ENCODE measurements around the gene FNDC3B. TPM values are rescaled to one million over a fixed set of nuclear protein-coding genes. Genes with fewer than 3 reads are reported as not detected.

The FNDC3B gene
- polyA plus RNA-seq, 2 of the 4 experiments (the other 2 are of a cell fraction), result 29.5 to 33.6 TPM

DNA sequence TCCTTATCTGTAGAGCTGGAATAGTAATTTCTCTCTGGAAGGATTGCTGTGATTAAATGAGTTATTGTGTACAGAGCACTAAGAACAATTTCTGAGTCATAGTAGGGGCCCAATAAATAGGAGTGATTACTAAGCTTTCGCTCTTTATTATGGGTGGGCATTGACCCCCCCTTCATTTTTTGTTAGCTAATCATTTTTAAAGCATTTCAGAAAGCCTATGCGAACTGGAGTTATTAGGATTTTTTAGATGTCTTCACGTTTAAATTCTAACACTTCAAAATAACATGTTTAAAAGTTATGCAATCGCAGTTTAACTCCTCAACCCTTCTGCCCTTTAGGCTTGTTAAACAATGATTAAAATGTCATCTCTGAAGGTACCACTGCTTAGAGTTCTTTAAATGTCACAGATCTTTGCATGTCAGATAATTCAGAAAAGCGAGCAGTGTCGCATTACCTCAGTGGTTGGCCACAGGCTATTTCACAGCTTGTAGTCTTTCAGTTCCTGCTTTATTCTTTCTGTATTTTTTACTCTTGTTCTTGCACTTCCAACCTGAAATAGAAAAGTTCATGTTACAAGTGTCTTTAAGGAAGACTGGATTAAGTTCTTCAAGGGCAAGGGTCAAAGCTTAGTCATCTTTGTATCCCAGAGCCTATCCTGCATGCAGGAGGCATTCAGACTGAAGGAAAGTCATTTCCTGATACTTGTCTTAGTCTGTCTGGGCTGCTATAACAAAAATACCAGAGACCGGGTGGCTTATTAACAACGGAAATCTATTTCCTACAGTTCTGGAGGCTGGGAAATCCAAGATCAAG, 102.9 kb downstream of the FNDC3B start (continued):
- TF ChIP-seq ZSCAN20 (CRISPR knock-in tag; IDR thresholded peaks at IDR 0.05) (no peak), NR3C1 (IDR thresholded peaks at IDR 0.05) (no peak), JUN (IDR thresholded peaks at IDR 0.05) (peak in 1 of 2 experiments; percentile 63; a peak in 2 of 5 replicates)

- peak overlapping the region; percentile 81 for H3K4me2 ChIP-seq
- CTCF ChIA-PET, result interaction anchor here (0.7 kb wide), 1 partner anchor 307 kb away, joined by 3 read pairs; no protein-coding TSS in a partner anchor
- FAIRE-seq (no peak), ATAC-seq (no peak), DNase-seq (ENCODE audit: low read depth in 1 of 2, low spot score in 1 of 2) (no peak)
- TF ChIP-seq HOXB5 (CRISPR knock-in tag; IDR thresholded peaks at IDR 0.05) (0 out of 2 replicates have a peak, but pooled peaks have one; percentile 12), JUN (IDR thresholded peaks at IDR 0.05) (no peak; a peak in 1 of 5 replicates)
- TF ChIP-seq, protein P1, sequence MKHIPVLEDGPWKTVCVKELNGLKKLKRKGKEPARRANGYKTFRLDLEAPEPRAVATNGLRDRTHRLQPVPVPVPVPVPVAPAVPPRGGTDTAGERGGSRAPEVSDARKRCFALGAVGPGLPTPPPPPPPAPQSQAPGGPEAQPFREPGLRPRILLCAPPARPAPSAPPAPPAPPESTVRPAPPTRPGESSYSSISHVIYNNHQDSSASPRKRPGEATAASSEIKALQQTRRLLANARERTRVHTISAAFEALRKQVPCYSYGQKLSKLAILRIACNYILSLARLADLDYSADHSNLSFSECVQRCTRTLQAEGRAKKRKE (CRISPR knock-in tag; IDR thresholded peaks at IDR 0.05; ENCODE audit: low read depth), result 0 out of 2 replicates have a peak, but pooled peaks have one; percentile 35
- H3K4me1 ChIP-seq, result peaks cover 80% of the 10 kb centered on the region
- peak overlapping the region; percentile 12; the same call in 1 of the 3 replicates for H3K4me3 ChIP-seq
- H3K27ac ChIP-seq, result peak overlapping the region; percentile 98
- POLR2A ChIA-PET, result interaction anchor here (0.6 to 1.3 kb wide), 2 partner anchors 12 to 173 kb away, joined by 4 to 7 read pairs; no protein-coding TSS in a partner anchor
- 53% methylated on average over 2 of the region's 2 CpGs for WGBS (ENCODE audit: missing lambda C conversion rate)
- H3K9me3 ChIP-seq, result peaks cover 15% of the 10 kb centered on the region; the same call in 2 of the 3 replicates
Observed at GRCh38 chr3:172142864-172143451, 103.6 kb downstream of the FNDC3B start.

GRCh38 chr3:172143739-172144497, 104.5 kb downstream of the FNDC3B start:
- 90% methylated on average over 13 of the region's 14 CpGs for WGBS (ENCODE audit: missing lambda C conversion rate)
- Histone ChIP-seq H3K9me3 (peaks cover 15% of the 10 kb centered on the region; the same call in 2 of the 3 replicates), H3K4me1 (peaks cover 80% of the 10 kb centered on the region), H3K4me2 (no peak overlapping the region), H3K4me3 (no peak overlapping the region), H3K27ac (peak overlapping the region; percentile 86 to 98)
- CTCF ChIA-PET, result interaction anchor here (0.6 kb wide), 2 partner anchors 189 to 334 kb away, joined by 3 read pairs; no protein-coding TSS in a partner anchor
- POLR2A ChIA-PET, result no interaction called here
- DNase-seq (ENCODE audit: low read depth in 1 of 2, low spot score in 1 of 2) (no peak), ATAC-seq (no peak), FAIRE-seq (no peak)
- TF ChIP-seq ZC3H11A (IDR thresholded peaks at IDR 0.05), result peak; percentile 77
- no peak for TF ChIP-seq JUNB (IDR thresholded peaks at IDR 0.05)

DNA sequence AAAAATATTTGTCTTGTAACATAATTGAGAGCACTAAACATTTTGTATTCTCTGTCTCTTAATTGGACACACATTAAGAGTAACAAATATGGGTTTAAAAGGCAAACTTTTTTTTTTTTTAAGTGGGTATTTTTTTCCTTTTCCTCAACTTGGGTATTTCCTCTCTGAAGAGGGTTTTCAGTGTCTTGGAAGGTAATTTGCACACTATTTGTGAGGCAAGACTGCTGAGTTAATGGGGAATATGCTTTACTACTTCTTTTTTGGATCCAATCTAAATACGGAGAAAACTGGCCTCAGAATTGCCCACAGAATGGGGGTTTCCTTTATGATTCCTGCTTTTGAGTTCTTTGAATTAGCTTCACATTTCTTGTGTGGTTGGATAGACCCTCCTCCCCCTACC, 105.2 kb downstream of the FNDC3B start:
- POLR2A ChIA-PET, result no interaction called here
- no peak for TF ChIP-seq HDAC2 (IDR thresholded peaks at IDR 0.05)
- TF ChIP-seq ZFP36 (IDR thresholded peaks at IDR 0.05; ENCODE audit: borderline replicate concordance, partially characterized antibody), result no peak
- TF ChIP-seq CHD4 (IDR thresholded peaks at IDR 0.05; ENCODE audit: borderline replicate concordance), result no peak
- TF ChIP-seq FOXS1 (CRISPR knock-in tag; IDR thresholded peaks at IDR 0.05), result no peak
- no peak for TF ChIP-seq FOSB (CRISPR knock-in tag; IDR thresholded peaks at IDR 0.05)
- no peak for TF ChIP-seq POLR2A (IDR thresholded peaks at IDR 0.05; ENCODE audit: low read length)
- no peak for TF ChIP-seq CEBPB (IDR thresholded peaks at IDR 0.05)
- TF ChIP-seq CHD2 (IDR thresholded peaks at IDR 0.05; ENCODE audit: low read length, partially characterized antibody), result no peak
- no peak for TF ChIP-seq HOXB13 (CRISPR knock-in tag; IDR thresholded peaks at IDR 0.05; ENCODE audit: low read depth)
- TF ChIP-seq SREBF2 (IDR thresholded peaks at IDR 0.05), result no peak
- TF ChIP-seq POLR2AphosphoS2 (conservative IDR thresholded peaks at IDR 0.05; ENCODE audit: low read length), result no peak
- no peak for TF ChIP-seq TP53 (CRISPR knock-in tag; IDR thresholded peaks at IDR 0.05)
- TF ChIP-seq RAD21 (conservative IDR thresholded peaks at IDR 0.05 in 1 of 2, IDR thresholded peaks at IDR 0.05 in 1 of 2), result no peak
- no peak for TF ChIP-seq BHLHE40 (IDR thresholded peaks at IDR 0.05; ENCODE audit: low read depth, low read length)
- no peak for TF ChIP-seq GATA3 (IDR thresholded peaks at IDR 0.05; ENCODE audit: borderline replicate concordance)
- no peak for TF ChIP-seq RCOR1 (IDR thresholded peaks at IDR 0.05; ENCODE audit: low read depth, low read length)
- TF ChIP-seq HEYL (CRISPR knock-in tag; IDR thresholded peaks at IDR 0.05), result no peak
- TF ChIP-seq NR3C1 (IDR thresholded peaks at IDR 0.05), result no peak
- Histone ChIP-seq H3K27ac (peak overlapping the region; percentile 86 to 98), H3K9me3 (peaks cover 15% of the 10 kb centered on the region; the same call in 2 of the 3 replicates), H3K4me2 (no peak overlapping the region), H3K4me1 (peaks cover 78% of the 10 kb centered on the region), H3K4me3 (no peak overlapping the region)
- FAIRE-seq, result no peak
- no peak for DNase-seq (ENCODE audit: low read depth in 1 of 2, low spot score in 1 of 2)
- no peak for ATAC-seq
- whole genome bisulfite sequencing (ENCODE audit: missing lambda C conversion rate), result 81% methylated on average over 1 of the region's 1 CpG
- CTCF ChIA-PET, result interaction anchor here (0.6 kb wide), 1 partner anchor 188 kb away, joined by 3 read pairs; no protein-coding TSS in a partner anchor

Data from A549 (cell line).